GM12874 (cell line): ENCODE data around the gene IFITM1.

Experiments used
- CTCF ChIP-seq: IDR thresholded peaks from 2 replicates; pipeline ENCODE4 v1.5.1; 2011; ENCODE audit warnings: low read depth, mild to moderate bottlenecking, control low read depth, low read length, moderate library complexity; ENCODE audit not compliant: insufficient read depth

IFITM1 gene

GRCh38 chr11:289712-290620 is 23.9 kb upstream of the IFITM1 start:
- no peak for TF ChIP-seq CTCF

GRCh38 chr11:290621-291231 is 23.1 kb upstream of the IFITM1 start:
- TF ChIP-seq CTCF: no peak

DNA sequence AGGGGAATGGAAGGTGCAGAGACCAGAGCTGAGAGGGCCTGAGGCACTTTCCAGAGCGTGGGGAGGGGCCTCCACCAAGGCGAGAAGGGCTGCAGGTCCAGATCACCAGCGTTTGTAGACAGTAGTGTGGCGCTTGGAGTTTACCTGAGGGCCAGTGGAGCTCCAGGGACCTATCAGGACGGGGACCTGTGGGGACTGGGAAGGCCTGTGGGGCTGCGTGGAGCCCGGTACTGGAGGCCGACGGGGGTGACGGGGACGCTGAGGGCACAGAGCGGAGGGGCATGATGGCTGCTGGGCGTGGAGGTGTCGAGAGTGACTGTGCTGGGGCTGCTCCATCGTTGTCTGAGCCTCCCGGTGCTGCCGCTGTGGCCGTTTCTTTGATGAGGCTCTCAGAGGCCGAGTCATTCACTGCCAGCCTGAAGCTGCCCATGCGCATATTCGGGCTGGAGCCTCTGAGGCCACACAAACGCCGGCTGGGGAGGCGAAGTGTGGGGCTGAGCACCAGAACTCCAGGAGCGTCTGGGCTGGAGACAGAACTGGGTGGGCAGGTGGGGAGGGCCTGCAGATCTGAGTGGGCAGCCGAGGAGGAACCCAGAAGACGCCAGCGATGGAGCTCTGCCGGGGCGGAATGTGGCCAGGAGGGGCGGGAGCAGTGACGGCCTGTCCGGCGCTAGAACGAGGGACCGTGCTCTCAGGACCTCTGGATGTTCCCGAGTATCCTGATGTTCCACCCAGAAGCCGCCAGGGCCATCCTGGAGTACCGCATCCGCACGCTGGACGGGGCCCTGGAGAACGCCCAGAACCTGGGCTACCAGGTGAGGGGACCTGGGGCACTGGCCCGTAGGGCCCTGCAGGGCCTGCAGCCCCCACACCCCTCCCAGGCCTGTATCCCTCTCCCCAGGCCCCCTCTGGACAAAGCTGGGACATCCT is 22.3 kb upstream of the IFITM1 start:
- no peak for TF ChIP-seq CTCF

- TF ChIP-seq CTCF: no peak
Observed at GRCh38 chr11:292211-293121, 21.4 kb upstream of the IFITM1 start.

DNA sequence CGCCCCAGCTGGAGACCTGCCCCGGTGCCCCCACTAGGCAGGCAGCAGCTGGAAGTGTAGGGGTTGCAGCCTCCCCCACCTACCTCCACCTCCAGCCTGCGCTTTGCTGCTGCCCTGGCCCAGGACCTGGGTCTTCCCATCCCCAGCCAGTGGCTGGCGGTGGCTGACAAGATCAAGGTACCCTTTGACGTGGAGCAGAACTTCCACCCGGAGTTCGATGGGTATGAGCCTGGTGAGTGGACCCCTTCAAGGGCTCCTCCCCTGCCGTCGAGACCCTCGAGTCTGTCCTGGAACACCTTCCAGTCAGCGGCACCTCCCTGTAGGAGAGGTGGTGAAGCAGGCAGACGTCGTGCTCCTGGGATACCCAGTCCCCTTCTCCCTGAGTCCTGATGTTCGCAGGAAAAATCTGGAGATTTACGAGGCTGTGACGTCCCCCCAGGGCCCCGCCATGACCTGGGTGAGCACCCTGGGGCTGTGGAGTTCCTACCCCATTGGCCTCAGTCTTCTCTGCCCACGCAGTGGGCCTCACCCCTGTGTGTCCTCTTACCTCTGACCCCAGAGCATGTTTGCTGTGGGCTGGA is 20.5 kb upstream of the IFITM1 start:
- no peak for TF ChIP-seq CTCF

GRCh38 chr11:293852-294661 is 19.8 kb upstream of the IFITM1 start:
- no peak for TF ChIP-seq CTCF
